ENCODE data around the gene DNAJC18.

The DNAJC18 gene

DNA sequence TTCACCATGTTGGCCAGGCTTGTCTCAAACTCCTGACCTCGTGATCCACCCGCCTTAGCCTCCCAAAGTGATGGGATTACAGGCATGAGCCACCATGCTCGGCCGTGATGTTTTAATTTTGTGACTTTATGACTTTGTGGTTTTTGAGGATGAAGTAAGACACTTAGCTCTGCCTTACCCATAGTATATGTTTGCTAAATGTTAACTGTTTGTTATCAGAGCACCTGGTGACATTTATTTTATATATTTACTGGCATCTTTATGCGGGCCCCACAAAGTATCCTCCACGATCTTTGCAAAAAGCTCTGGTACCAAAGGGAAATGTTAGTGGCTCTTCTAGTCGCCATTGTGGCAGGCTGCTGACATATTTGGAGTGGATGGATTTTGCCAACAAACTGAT lies 63.0 kb downstream of the DNAJC18 start:
- Histone ChIP-seq H3K36me3 (ENCODE audit: control insufficient read depth, insufficient read depth, low read length) (no peaks in the 10 kb centered on the region), H3K4me3 (ENCODE audit: low read length) (no peak overlapping the region), H3K4me1 (ENCODE audit: control insufficient read depth, insufficient read depth, low read length) (peaks cover 23% of the 10 kb centered on the region), H3K9ac (ENCODE audit: low read length) (no peak overlapping the region), H3K27me3 (ENCODE audit: control insufficient read depth, insufficient read depth, low read length) (no peaks in the 10 kb centered on the region), H3K9me3 (ENCODE audit: control insufficient read depth, low read length) (no peaks in the 10 kb centered on the region)

DNA sequence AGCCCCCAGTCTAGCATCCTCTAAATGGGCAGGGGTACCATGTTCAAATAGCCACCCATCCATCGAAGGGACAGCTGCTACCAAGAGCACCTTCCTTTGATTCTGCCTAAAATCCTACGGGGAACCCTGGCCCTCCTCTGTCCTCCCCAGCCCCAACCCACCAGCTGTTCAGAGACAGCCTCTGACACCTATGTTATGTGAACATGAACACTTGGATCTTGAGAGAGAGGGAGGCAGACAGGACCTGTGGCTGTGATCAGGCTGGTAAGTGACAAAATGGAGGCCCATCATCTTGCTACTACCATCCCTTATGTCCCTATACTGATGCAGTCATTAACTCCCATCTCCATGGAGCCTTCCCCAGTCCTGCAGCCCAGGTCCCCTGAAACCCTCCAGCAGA lies 64.4 kb downstream of the DNAJC18 start:
- Histone ChIP-seq H3K36me3 (ENCODE audit: control insufficient read depth, insufficient read depth, low read length) (no peaks in the 10 kb centered on the region), H3K9ac (ENCODE audit: low read length) (no peak overlapping the region), H3K4me1 (ENCODE audit: control insufficient read depth, insufficient read depth, low read length) (peaks cover 23% of the 10 kb centered on the region), H3K27me3 (ENCODE audit: control insufficient read depth, insufficient read depth, low read length) (no peaks in the 10 kb centered on the region), H3K4me3 (ENCODE audit: low read length) (no peak overlapping the region), H3K9me3 (ENCODE audit: control insufficient read depth, low read length) (no peaks in the 10 kb centered on the region)

DNA sequence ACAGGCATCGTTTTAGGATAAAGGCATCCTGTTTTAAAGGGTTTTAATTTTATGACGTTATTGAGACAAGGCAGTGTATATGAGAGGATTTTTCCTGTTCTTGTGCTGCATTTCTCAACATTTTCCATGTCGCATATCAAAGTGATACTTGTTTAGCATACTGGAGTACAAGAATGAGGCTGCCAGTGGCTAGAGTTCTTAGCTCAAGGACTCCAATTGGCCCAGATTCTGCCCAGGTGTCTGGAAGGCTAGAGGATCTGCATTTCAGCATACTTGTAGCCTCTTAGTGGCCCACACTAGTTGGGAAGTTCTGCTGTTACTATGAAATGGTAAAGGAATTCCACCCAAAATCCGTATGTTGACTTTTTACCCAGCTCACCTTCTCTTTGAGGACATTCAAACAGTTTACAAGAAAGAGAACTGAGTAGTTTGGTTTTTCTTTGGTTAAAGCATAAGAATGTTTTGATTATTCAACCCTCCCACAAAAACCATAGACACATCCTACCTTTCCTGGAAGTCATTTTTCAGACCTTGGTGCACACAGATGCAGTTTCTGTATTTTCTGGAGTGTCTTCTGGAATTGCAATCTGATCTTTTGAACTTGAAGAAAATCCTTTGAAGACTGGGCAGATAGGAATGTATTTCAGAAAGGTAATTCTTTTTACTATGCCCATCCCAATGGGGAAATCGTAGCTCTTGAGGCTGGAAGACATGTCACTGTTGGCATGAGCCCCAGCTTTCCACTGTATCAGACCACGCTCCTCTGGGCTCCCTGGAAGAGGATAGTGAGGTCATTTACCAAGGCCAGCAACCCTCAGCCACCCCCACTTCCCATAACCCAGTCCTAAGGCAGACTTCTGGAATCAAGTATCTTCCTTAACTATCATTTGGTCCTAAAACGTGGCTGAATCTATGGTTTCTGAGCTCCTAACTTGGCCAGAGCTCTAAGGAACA lies 67.6 kb downstream of the DNAJC18 start:
- H3K9ac ChIP-seq (ENCODE audit: low read length), result no peak overlapping the region
- no peak overlapping the region for H3K4me3 ChIP-seq (ENCODE audit: low read length)
- no peaks in the 10 kb centered on the region for H3K36me3 ChIP-seq (ENCODE audit: control insufficient read depth, insufficient read depth, low read length)
- no peaks in the 10 kb centered on the region for H3K27me3 ChIP-seq (ENCODE audit: control insufficient read depth, insufficient read depth, low read length)
- peaks cover 10% of the 10 kb centered on the region for H3K4me1 ChIP-seq (ENCODE audit: control insufficient read depth, insufficient read depth, low read length)
- no peaks in the 10 kb centered on the region for H3K9me3 ChIP-seq (ENCODE audit: control insufficient read depth, low read length)

DNA sequence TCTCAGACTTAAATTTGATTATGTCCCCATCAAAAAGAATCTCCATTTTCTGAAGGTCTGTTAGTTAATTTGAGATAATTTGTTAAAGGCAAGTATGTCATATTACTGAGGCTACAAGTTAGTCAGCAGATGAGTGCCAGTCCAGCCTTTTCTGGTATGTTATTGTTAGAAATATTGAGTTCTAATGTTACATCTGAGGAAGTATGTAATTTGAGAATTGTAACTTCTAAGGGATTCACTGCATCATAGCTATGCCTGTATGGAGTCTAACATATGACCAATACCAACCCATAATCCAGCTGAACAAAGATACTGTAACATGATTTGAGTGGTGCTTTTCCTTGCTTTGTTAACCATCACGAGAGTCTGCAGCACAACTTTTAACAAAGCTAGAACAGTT lies 70.1 kb downstream of the DNAJC18 start:
- Histone ChIP-seq H3K9me3 (ENCODE audit: control insufficient read depth, low read length) (no peaks in the 10 kb centered on the region), H3K9ac (ENCODE audit: low read length) (no peak overlapping the region), H3K27me3 (ENCODE audit: control insufficient read depth, insufficient read depth, low read length) (no peaks in the 10 kb centered on the region), H3K36me3 (ENCODE audit: control insufficient read depth, insufficient read depth, low read length) (peaks cover under 1% of the 10 kb centered on the region), H3K4me3 (ENCODE audit: low read length) (no peak overlapping the region), H3K4me1 (ENCODE audit: control insufficient read depth, insufficient read depth, low read length) (peaks cover 10% of the 10 kb centered on the region)

DNA sequence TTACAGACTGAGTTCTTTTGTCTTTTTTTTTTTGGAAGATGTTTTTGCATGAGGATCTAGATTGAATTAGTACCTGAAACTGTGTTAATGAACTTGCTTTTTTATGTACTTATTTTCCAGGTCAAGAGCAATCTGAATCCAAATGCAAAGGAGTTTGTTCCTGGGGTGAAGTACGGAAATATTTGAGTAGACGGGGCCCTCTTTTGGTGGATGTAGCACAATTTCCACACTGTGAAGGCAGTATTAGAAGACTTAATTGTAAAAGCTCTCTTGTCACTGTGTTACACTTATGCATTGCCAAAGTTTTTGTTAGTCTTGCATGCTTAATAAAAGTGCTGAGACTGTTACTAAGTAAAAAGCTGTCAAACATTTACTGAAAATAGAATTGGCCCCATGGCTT lies 70.7 kb downstream of the DNAJC18 start:
- Histone ChIP-seq H3K36me3 (ENCODE audit: control insufficient read depth, insufficient read depth, low read length) (peaks cover 6% of the 10 kb centered on the region), H3K4me3 (ENCODE audit: low read length) (no peak overlapping the region), H3K9me3 (ENCODE audit: control insufficient read depth, low read length) (no peaks in the 10 kb centered on the region), H3K9ac (ENCODE audit: low read length) (no peak overlapping the region), H3K27me3 (ENCODE audit: control insufficient read depth, insufficient read depth, low read length) (no peaks in the 10 kb centered on the region), H3K4me1 (ENCODE audit: control insufficient read depth, insufficient read depth, low read length) (peaks cover 6% of the 10 kb centered on the region)

DNA sequence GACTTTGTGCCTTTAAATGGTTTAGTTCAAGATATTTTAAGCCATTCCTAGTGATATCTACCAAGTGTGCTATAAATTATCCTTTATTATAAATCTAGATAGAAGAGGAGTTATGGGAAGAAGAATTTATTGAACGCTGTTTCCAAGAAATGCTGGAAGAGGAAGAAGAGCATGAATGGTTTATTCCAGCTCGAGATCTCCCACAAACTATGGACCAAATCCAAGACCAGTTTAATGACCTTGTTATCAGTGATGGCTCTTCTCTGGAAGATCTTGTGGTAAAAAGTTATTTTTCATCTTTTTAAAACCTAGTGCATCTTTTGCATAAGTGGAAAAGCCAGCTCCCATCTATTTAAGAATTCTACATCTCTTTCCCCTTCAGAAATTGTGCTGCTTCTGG lies 74.9 kb downstream of the DNAJC18 start:
- H3K36me3 ChIP-seq (ENCODE audit: control insufficient read depth, insufficient read depth, low read length), result peaks cover 8% of the 10 kb centered on the region
- H3K4me1 ChIP-seq (ENCODE audit: control insufficient read depth, insufficient read depth, low read length), result no peaks in the 10 kb centered on the region
- no peak overlapping the region for H3K9ac ChIP-seq (ENCODE audit: low read length)
- H3K4me3 ChIP-seq (ENCODE audit: low read length), result no peak overlapping the region
- H3K9me3 ChIP-seq (ENCODE audit: control insufficient read depth, low read length), result no peaks in the 10 kb centered on the region
- no peaks in the 10 kb centered on the region for H3K27me3 ChIP-seq (ENCODE audit: control insufficient read depth, insufficient read depth, low read length)

DNA sequence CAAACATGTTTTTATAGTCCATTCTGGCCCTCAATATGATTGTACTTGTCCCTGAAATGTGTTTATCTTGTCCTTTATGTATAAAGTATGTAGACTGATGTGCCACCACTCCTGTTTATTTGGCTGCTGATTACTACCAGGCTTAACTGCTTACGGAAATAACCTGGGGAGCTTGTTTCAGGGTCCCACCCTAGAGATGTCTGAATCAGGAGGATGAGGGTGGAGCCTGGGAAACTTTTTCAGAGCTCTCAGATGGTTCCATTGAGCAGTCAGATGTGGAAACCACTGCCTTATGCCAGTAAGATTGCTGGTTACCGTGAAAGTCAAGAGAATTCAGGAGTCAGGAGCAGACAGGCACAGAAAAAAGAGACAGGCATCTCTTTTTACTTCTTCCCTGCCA lies 75.4 kb downstream of the DNAJC18 start:
- no peak overlapping the region for H3K4me3 ChIP-seq (ENCODE audit: low read length)
- H3K4me1 ChIP-seq (ENCODE audit: control insufficient read depth, insufficient read depth, low read length), result no peaks in the 10 kb centered on the region
- H3K36me3 ChIP-seq (ENCODE audit: control insufficient read depth, insufficient read depth, low read length), result peaks cover 8% of the 10 kb centered on the region
- H3K27me3 ChIP-seq (ENCODE audit: control insufficient read depth, insufficient read depth, low read length), result no peaks in the 10 kb centered on the region
- H3K9ac ChIP-seq (ENCODE audit: low read length), result no peak overlapping the region
- no peaks in the 10 kb centered on the region for H3K9me3 ChIP-seq (ENCODE audit: control insufficient read depth, low read length)

DNA sequence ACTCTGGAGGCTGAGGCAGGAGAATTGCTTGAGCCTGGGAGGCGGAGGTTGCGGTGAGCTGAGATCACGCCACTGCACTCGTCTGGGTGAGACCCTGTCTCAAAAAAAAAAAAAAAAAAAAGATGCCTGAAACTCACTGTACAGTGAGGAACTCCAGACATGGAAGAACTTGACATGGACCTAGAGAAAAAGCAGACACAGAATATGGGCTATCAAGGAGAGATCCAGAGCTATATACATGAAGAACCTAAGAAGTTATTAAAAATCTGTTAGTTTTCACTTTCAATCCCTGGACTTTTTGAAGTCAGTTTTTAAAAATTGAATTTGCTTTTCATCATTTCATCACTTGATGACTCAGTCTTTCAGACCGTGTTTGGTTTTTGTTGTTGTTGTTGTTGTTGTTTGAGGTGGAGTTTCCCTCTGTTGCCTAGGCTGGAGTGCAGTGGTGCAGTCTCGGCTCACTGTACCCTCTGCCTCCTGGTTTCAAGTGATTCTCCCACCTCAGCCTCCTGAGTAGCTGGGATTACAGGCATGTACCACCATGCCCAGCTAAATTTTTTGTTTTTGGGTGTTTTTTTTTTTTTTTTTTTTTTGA lies 77.4 kb downstream of the DNAJC18 start:
- H3K9me3 ChIP-seq (ENCODE audit: control insufficient read depth, low read length), result no peaks in the 10 kb centered on the region
- H3K36me3 ChIP-seq (ENCODE audit: control insufficient read depth, insufficient read depth, low read length), result peaks cover 8% of the 10 kb centered on the region
- H3K9ac ChIP-seq (ENCODE audit: low read length), result no peak overlapping the region
- no peak overlapping the region for H3K4me3 ChIP-seq (ENCODE audit: low read length)
- no peaks in the 10 kb centered on the region for H3K27me3 ChIP-seq (ENCODE audit: control insufficient read depth, insufficient read depth, low read length)
- no peaks in the 10 kb centered on the region for H3K4me1 ChIP-seq (ENCODE audit: control insufficient read depth, insufficient read depth, low read length)

DNA sequence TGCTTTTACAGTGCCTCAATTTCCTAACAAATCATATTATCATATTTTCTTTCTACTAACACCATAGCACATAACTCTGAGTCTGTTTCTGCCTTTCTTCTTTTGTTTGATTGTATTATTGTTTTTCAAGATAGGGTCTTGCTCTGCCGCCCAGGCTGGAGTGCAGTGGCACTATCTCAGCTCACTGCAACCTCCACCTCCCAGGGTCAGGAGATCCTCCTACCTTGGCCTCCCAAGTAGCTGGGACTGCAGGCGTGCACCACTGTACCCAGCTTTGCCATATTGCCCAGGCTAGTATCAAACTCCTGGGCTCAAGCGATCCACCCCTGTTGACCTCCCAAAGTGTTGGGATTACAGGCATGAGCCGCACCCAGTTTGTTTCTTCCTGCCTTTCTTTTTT lies 78.9 kb downstream of the DNAJC18 start:
- H3K4me3 ChIP-seq (ENCODE audit: low read length), result no peak overlapping the region
- no peaks in the 10 kb centered on the region for H3K9me3 ChIP-seq (ENCODE audit: control insufficient read depth, low read length)
- H3K4me1 ChIP-seq (ENCODE audit: control insufficient read depth, insufficient read depth, low read length), result no peaks in the 10 kb centered on the region
- no peaks in the 10 kb centered on the region for H3K27me3 ChIP-seq (ENCODE audit: control insufficient read depth, insufficient read depth, low read length)
- peaks cover 8% of the 10 kb centered on the region for H3K36me3 ChIP-seq (ENCODE audit: control insufficient read depth, insufficient read depth, low read length)
- no peak overlapping the region for H3K9ac ChIP-seq (ENCODE audit: low read length)

All from mucosa of stomach (tissue), 1 donor.